HUES6 (cell line): ENCODE measurements around the gene NPAS1.

Source experiments
- H3K27ac ChIP-seq: 2 replicates; pipeline ENCODE4 v1.7.0; 2013; ENCODE audit warnings: low read depth, mild to moderate bottlenecking, low read length, inconsistent platforms
- H3K27me3 ChIP-seq: 2 replicates; pipeline ENCODE4 v1.6.1; 2013; ENCODE audit warnings: low read length; ENCODE audit not compliant: control insufficient read depth, insufficient read depth
- H3K36me3 ChIP-seq: 2 replicates; pipeline ENCODE4 v1.6.1; 2013; ENCODE audit warnings: low read length; ENCODE audit not compliant: control insufficient read depth, insufficient read depth
- H3K4me1 ChIP-seq: 2 replicates; pipeline ENCODE4 v1.6.1; 2013; ENCODE audit warnings: low read length; ENCODE audit not compliant: control insufficient read depth, insufficient read depth
- H3K4me3 ChIP-seq: 2 replicates; pipeline ENCODE4 v1.5.1; 2013; ENCODE audit warnings: low read depth, low read length
- H3K9ac ChIP-seq: one replicate; pipeline ENCODE4 v1.6.1; 2013; ENCODE audit warnings: mild to moderate bottlenecking, low read length
- H3K9me3 ChIP-seq: 2 replicates; pipeline ENCODE4 v1.6.1; 2013; ENCODE audit warnings: low read depth, low read length; ENCODE audit not compliant: control insufficient read depth, insufficient read depth

The NPAS1 gene

GRCh38 chr19:47021536-47022139 is 2.0 kb downstream of the NPAS1 start:
- peaks cover 9% of the 10 kb centered on the region for H3K4me1 ChIP-seq
- peak overlapping the region; percentile 58 for H3K4me3 ChIP-seq
- H3K27me3 ChIP-seq: peaks cover 83% of the 10 kb centered on the region
- H3K9me3 ChIP-seq: no peaks in the 10 kb centered on the region
- no peaks in the 10 kb centered on the region for H3K36me3 ChIP-seq
- no peak overlapping the region for H3K9ac ChIP-seq
- H3K27ac ChIP-seq: no peak overlapping the region

GRCh38 chr19:47022140-47022536 is 2.5 kb downstream of the NPAS1 start:
- Histone ChIP-seq H3K27ac (no peak overlapping the region), H3K36me3 (no peaks in the 10 kb centered on the region), H3K9ac (no peak overlapping the region), H3K27me3 (peaks cover 87% of the 10 kb centered on the region), H3K9me3 (no peaks in the 10 kb centered on the region), H3K4me1 (peaks cover 9% of the 10 kb centered on the region), H3K4me3 (peak overlapping the region; percentile 58; the same call in 1 of the 2 replicates)

- Histone ChIP-seq H3K4me1 (peaks cover 11% of the 10 kb centered on the region), H3K27me3 (peaks cover 91% of the 10 kb centered on the region), H3K9ac (no peak overlapping the region), H3K9me3 (no peaks in the 10 kb centered on the region), H3K4me3 (peak overlapping the region; percentile 22), H3K27ac (no peak overlapping the region), H3K36me3 (no peaks in the 10 kb centered on the region)
These were observed 3.2 kb downstream of the NPAS1 start for GRCh38 chr19:47022541-47023447.

GRCh38 chr19:47023448-47023794 is 3.8 kb downstream of the NPAS1 start:
- H3K4me3 ChIP-seq: peak overlapping the region; percentile 22
- H3K36me3 ChIP-seq: no peaks in the 10 kb centered on the region
- no peak overlapping the region for H3K9ac ChIP-seq
- H3K27me3 ChIP-seq: peaks cover 92% of the 10 kb centered on the region
- H3K27ac ChIP-seq: no peak overlapping the region
- peaks cover 16% of the 10 kb centered on the region for H3K4me1 ChIP-seq
- H3K9me3 ChIP-seq: no peaks in the 10 kb centered on the region

GRCh38 chr19:47024502-47024901 is 4.9 kb downstream of the NPAS1 start:
- H3K27ac ChIP-seq: no peak overlapping the region
- no peak overlapping the region for H3K4me3 ChIP-seq
- no peaks in the 10 kb centered on the region for H3K9me3 ChIP-seq
- H3K27me3 ChIP-seq: peaks cover 87% of the 10 kb centered on the region
- no peak overlapping the region for H3K9ac ChIP-seq
- peaks cover 19% of the 10 kb centered on the region for H3K4me1 ChIP-seq
- H3K36me3 ChIP-seq: no peaks in the 10 kb centered on the region

- no peak overlapping the region for H3K9ac ChIP-seq
- H3K27me3 ChIP-seq: peaks cover 79% of the 10 kb centered on the region
- peaks cover 19% of the 10 kb centered on the region for H3K4me1 ChIP-seq
These were observed 6.5 kb downstream of the NPAS1 start for GRCh38 chr19:47026156-47026555.

GRCh38 chr19:47026889-47027288 is 7.3 kb downstream of the NPAS1 start:
- no peaks in the 10 kb centered on the region for H3K36me3 ChIP-seq

More at GRCh38 chr19:47026156-47026555, 6.5 kb downstream of the NPAS1 start:
- H3K36me3 ChIP-seq: no peaks in the 10 kb centered on the region
- no peak overlapping the region for H3K4me3 ChIP-seq
- no peaks in the 10 kb centered on the region for H3K9me3 ChIP-seq
- no peak overlapping the region for H3K27ac ChIP-seq

GRCh38 chr19:47027586-47028088 is 8.0 kb downstream of the NPAS1 start:
- Histone ChIP-seq H3K4me3 (no peak overlapping the region), H3K9ac (no peak overlapping the region), H3K27me3 (peaks cover 69% of the 10 kb centered on the region), H3K27ac (no peak overlapping the region), H3K4me1 (peaks cover 18% of the 10 kb centered on the region), H3K36me3 (no peaks in the 10 kb centered on the region), H3K9me3 (no peaks in the 10 kb centered on the region)

More at GRCh38 chr19:47026889-47027288, 7.3 kb downstream of the NPAS1 start:
- Histone ChIP-seq H3K9ac (no peak overlapping the region), H3K4me3 (no peak overlapping the region), H3K4me1 (peaks cover 20% of the 10 kb centered on the region), H3K27me3 (peaks cover 74% of the 10 kb centered on the region), H3K9me3 (no peaks in the 10 kb centered on the region), H3K27ac (no peak overlapping the region)

GRCh38 chr19:47028195-47028601 is 8.6 kb downstream of the NPAS1 start:
- Histone ChIP-seq H3K9me3 (no peaks in the 10 kb centered on the region), H3K27ac (no peak overlapping the region), H3K4me3 (0 out of 2 replicates have a peak overlapping the region, but pooled peaks have one; percentile 31), H3K36me3 (no peaks in the 10 kb centered on the region), H3K4me1 (peaks cover 16% of the 10 kb centered on the region), H3K27me3 (peaks cover 64% of the 10 kb centered on the region), H3K9ac (no peak overlapping the region)

GRCh38 chr19:47032171-47032811 is 12.7 kb downstream of the NPAS1 start:
- Histone ChIP-seq H3K9ac (no peak overlapping the region), H3K4me3 (0 out of 2 replicates have a peak overlapping the region, but pooled peaks have one; percentile 14), H3K36me3 (no peaks in the 10 kb centered on the region), H3K27me3 (peaks cover 29% of the 10 kb centered on the region), H3K4me1 (peaks cover 25% of the 10 kb centered on the region), H3K27ac (no peak overlapping the region), H3K9me3 (no peaks in the 10 kb centered on the region)
